UCSD-AML1 (cell line): Measurements from ENCODE around the gene MYRIP.

Experiments
- DNase-seq: peaks from one replicate; lab custom pipeline; 2025; ENCODE audit not compliant: unreplicated experiment; lab: John Stamatoyannopoulos, UW

MYRIP gene

GRCh38 chr3:39900462-39901002, 91.1 kb downstream of the MYRIP start:
- DNase-seq: no peak

GRCh38 chr3:39903253-39903652, 93.8 kb downstream of the MYRIP start:
- no peak for DNase-seq

GRCh38 chr3:39905788-39906187, 96.4 kb downstream of the MYRIP start:
- DNase-seq: no peak

- no peak for DNase-seq
Measured at GRCh38 chr3:39907981-39908380, 98.6 kb downstream of the MYRIP start.

- DNase-seq: no peak
Measured at GRCh38 chr3:39910135-39910534, 100.7 kb downstream of the MYRIP start.

GRCh38 chr3:39910826-39911464, 101.5 kb downstream of the MYRIP start:
- DNase-seq: no peak

- DNase-seq: no peak
Measured at GRCh38 chr3:39911465-39912309, 102.3 kb downstream of the MYRIP start.

- DNase-seq: no peak
Measured at GRCh38 chr3:39915027-39915426, 105.6 kb downstream of the MYRIP start.

- no peak for DNase-seq
Measured at GRCh38 chr3:39917065-39917773, 107.8 kb downstream of the MYRIP start.

- no peak for DNase-seq
Measured at GRCh38 chr3:39919281-39919680, 109.9 kb downstream of the MYRIP start.

- no peak for DNase-seq
Measured at GRCh38 chr3:39920271-39920670, 110.9 kb downstream of the MYRIP start.

- no peak for DNase-seq
Measured at GRCh38 chr3:39927479-39927878, 118.1 kb downstream of the MYRIP start.

GRCh38 chr3:39933986-39934693, 124.7 kb downstream of the MYRIP start:
- DNase-seq: no peak

- no peak for DNase-seq
Measured at GRCh38 chr3:39934696-39935095, 125.3 kb downstream of the MYRIP start.

GRCh38 chr3:39935261-39935660, 125.9 kb downstream of the MYRIP start:
- DNase-seq: no peak

GRCh38 chr3:39936848-39937247, 127.4 kb downstream of the MYRIP start:
- no peak for DNase-seq

- DNase-seq: no peak
Measured at GRCh38 chr3:39937315-39937714, 127.9 kb downstream of the MYRIP start.

- DNase-seq: no peak
Measured at GRCh38 chr3:39937874-39938273, 128.5 kb downstream of the MYRIP start.

- no peak for DNase-seq
Measured at GRCh38 chr3:39941931-39942330, 132.5 kb downstream of the MYRIP start.

- DNase-seq: no peak
Measured at GRCh38 chr3:39960515-39961191, 151.2 kb downstream of the MYRIP start.
